GM12892 (cell line): ENCODE measurements around the gene GNAZ.

Experiments
- POLR2A ChIP-seq: IDR thresholded peaks from 2 replicates; pipeline ENCODE4 v1.6.1; 2011; ENCODE audit warnings: low read depth, low read length, control low read depth
- POLR2AphosphoS5 ChIP-seq: IDR thresholded peaks from 2 replicates; pipeline ENCODE4 v1.6.1; 2011; ENCODE audit warnings: low read depth, low read length, control low read depth

GRCh38 chr22:23098230-23098705 is 27.9 kb downstream of the GNAZ start:
- TF ChIP-seq POLR2AphosphoS5 (no peak), POLR2A (no peak)
